Measurements from ENCODE around the gene LDB3. TPM values are rescaled to one million over a fixed set of nuclear protein-coding genes. Genes with fewer than 3 reads are reported as not detected.

The LDB3 gene
- total and polyA plus RNA-seq, 3 donors from 2014 or later: 2.7 to 20.3 (median 3.6) TPM

- Histone ChIP-seq H3K9me3 (no peaks in the 10 kb centered on the region), H3K27ac (peak overlapping the region in 1 of 2 donors; percentile 6), H3K27me3 (no peaks in the 10 kb centered on the region), H3K4me3 (no peak overlapping the region), H3K36me3 (ENCODE audit: low read depth, missing control alignments) (no peaks in the 10 kb centered on the region), H3K4me1 (peaks cover 38% of the 10 kb centered on the region)
- DNase-seq: peak; percentile 52
- intact Hi-C loops (cut with DNase I; ENCODE audit: low total_unique reads): no loop called here
- TF ChIP-seq, protein P1, sequence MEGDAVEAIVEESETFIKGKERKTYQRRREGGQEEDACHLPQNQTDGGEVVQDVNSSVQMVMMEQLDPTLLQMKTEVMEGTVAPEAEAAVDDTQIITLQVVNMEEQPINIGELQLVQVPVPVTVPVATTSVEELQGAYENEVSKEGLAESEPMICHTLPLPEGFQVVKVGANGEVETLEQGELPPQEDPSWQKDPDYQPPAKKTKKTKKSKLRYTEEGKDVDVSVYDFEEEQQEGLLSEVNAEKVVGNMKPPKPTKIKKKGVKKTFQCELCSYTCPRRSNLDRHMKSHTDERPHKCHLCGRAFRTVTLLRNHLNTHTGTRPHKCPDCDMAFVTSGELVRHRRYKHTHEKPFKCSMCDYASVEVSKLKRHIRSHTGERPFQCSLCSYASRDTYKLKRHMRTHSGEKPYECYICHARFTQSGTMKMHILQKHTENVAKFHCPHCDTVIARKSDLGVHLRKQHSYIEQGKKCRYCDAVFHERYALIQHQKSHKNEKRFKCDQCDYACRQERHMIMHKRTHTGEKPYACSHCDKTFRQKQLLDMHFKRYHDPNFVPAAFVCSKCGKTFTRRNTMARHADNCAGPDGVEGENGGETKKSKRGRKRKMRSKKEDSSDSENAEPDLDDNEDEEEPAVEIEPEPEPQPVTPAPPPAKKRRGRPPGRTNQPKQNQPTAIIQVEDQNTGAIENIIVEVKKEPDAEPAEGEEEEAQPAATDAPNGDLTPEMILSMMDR (IDR thresholded peaks at IDR 0.05): no peak
- TF ChIP-seq POLR2A (IDR thresholded peaks at IDR 0.05): no peak
- 32 to 34% methylated on average over 2 of the region's 2 CpGs for WGBS, 2 donors
Observed at GRCh38 chr10:86770412-86770960, 102.2 kb downstream of the LDB3 start.

GRCh38 chr10:86773498-86773897 lies 105.2 kb downstream of the LDB3 start:
- TF ChIP-seq, protein P1 (IDR thresholded peaks at IDR 0.05): no peak
- no peak for TF ChIP-seq POLR2A (IDR thresholded peaks at IDR 0.05)
- 69 to 76% methylated on average over 6 of the region's 6 CpGs for WGBS, 2 donors
- intact Hi-C loops (cut with DNase I; ENCODE audit: low total_unique reads): no loop called here

GRCh38 chr10:86775056-86775869 lies 107.0 kb downstream of the LDB3 start:
- no peaks in the 10 kb centered on the region for H3K9me3 ChIP-seq
- intact Hi-C loops (cut with DNase I; ENCODE audit: low total_unique reads): no loop called here
- TF ChIP-seq POLR2A (IDR thresholded peaks at IDR 0.05): no peak
- TF ChIP-seq, protein P1 (IDR thresholded peaks at IDR 0.05): no peak
- DNase-seq: no peak
- peaks cover 26% of the 10 kb centered on the region for H3K4me1 ChIP-seq
- H3K27me3 ChIP-seq: no peaks in the 10 kb centered on the region
- H3K36me3 ChIP-seq (ENCODE audit: low read depth, missing control alignments): no peaks in the 10 kb centered on the region
- WGBS, 2 donors: 63 to 79% methylated on average over 6 of the region's 6 CpGs
- no peak overlapping the region for H3K4me3 ChIP-seq
- H3K27ac ChIP-seq: no peak overlapping the region

More at GRCh38 chr10:86773498-86773897, 105.2 kb downstream of the LDB3 start:
- no peak for DNase-seq
- Histone ChIP-seq H3K36me3 (ENCODE audit: low read depth, missing control alignments) (no peaks in the 10 kb centered on the region), H3K9me3 (no peaks in the 10 kb centered on the region), H3K27me3 (no peaks in the 10 kb centered on the region), H3K4me3 (no peak overlapping the region), H3K27ac (no peak overlapping the region), H3K4me1 (peaks cover 33% of the 10 kb centered on the region)

DNA sequence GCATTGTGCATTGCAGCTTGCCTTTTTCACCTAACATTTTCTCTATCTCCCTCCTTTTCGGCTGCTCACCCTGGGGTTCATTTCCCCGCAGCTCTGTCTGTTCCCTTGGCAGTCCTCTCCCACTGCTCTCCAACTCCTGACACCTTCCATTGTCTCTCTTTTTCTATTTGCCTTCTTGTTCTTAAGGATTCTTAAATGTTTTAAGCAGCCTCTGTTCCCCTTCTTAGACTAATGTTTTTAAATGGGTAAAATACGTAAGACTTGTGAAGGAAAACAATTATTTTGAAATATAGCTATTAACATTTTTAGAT lies 107.5 kb downstream of the LDB3 start:
- H3K27ac ChIP-seq: no peak overlapping the region
- DNase-seq: no peak
- H3K9me3 ChIP-seq: no peaks in the 10 kb centered on the region
- intact Hi-C loops (cut with DNase I; ENCODE audit: low total_unique reads): no loop called here
- H3K36me3 ChIP-seq (ENCODE audit: low read depth, missing control alignments): no peaks in the 10 kb centered on the region
- H3K27me3 ChIP-seq: no peaks in the 10 kb centered on the region
- peaks cover 20% of the 10 kb centered on the region for H3K4me1 ChIP-seq
- TF ChIP-seq, protein P1 (IDR thresholded peaks at IDR 0.05): no peak
- no peak for TF ChIP-seq POLR2A (IDR thresholded peaks at IDR 0.05)
- 41 to 47% methylated on average over 3 of the region's 3 CpGs for WGBS, 2 donors
- no peak overlapping the region for H3K4me3 ChIP-seq
